COLO668 (cell line): ENCODE results near the gene BMERB1.
"Not testable (repeated sequence)": the region's sequence is repeated elsewhere in the genome, so short reads cannot be mapped to it uniquely, and the experiment has no call there.

Source experiments
- DNase-seq: peaks from one replicate; lab custom pipeline; 2025; ENCODE audit not compliant: unreplicated experiment; lab: John Stamatoyannopoulos, UW

BMERB1 gene

DNA sequence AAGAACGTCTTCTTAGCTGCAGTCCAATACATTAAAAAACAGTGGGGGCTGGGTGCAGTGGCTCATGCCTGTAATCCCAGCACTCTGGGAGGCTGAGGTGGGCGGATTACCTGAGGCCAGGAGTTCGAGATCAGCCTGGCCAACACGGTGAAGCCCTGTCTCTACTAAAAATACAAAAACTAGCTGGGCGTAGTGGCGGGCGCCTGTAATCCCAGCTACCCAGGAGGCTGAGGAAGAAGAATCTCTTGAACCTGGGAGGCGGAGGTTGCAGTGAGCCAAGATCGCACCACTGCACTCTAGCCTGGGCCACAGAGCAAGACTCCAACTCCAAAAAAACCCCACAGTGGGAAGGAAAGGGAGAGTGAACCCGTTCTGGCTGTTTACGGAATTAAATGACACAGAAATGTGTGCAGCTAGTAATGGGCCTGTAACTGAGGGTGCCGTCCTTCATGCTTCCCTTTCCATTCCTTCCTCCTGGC, 172.9 kb downstream of the BMERB1 start:
- not testable (repeated sequence) for DNase-seq

DNA sequence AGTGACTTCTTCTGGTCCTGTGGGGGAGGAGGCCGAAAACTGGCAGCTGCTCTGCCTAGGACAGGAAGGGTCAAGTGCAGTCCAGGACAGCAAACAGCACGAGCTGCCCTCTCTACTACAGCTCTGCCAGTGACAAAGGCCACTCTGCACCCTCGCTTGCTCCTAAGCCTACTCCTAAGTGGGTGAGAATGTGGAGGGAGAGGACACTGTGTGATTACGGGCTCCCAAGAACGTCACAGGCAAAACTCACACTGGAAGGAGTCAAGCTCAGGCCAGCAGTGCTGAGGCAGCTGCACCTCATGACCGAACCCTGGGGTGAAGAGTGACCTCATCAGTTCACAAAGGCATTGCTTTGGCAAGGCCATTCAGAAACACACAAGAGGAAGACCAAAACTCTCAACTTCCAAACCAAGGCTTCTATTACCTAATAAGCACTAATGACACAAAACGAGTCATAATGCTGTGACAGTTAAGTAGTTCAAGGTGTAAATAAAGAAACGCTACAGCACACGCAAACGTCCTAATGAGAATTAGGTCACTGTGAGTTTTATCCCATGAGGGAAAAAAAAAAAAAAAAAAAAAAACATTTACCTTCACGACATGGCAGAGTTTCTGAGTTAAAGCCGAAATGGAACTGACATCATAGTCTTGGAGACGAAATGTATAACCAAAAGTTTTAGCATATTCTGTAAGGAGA, 173.5 kb downstream of the BMERB1 start:
- DNase-seq: no peak

DNA sequence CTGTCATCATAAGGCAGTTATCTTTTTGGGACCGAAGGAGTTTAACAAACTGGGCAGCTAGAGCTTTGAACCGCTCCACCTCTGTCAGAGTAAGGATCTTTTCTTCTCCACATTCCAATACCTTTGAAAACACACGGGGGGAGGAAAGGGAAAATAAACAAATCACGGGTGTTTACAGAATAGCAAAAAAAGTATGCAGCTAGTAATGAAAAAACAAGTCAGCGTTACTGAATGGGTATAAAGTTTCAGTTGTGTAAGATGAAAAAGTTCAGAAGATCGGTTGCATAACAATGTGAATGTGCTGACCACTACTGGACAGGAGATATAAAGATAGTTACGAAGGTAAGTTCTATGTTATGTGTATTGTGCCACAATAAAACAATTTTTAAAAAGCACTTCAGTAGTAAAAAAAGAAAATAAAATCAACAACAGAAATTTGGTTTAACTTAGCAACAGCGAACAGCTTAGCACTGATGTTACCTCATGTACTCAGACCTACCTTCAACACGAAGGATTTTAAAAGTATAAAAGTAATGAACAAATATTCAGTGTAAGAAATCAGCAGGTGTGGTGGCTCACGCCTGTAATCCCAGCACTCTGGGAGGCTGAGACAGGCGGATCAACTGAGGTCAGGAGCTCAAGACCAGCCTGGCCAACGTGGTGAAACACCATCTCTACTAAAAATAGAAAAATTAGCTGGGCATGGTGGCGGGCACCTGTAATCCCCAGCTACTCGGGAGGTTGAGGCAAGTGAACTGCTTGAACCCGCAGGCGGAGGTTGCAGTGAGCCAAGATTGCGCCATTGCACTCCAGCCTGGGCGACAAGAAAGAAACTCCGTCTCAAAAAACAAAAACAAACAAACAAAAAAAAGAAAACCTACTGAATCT, 174.3 kb downstream of the BMERB1 start:
- no peak for DNase-seq

DNA sequence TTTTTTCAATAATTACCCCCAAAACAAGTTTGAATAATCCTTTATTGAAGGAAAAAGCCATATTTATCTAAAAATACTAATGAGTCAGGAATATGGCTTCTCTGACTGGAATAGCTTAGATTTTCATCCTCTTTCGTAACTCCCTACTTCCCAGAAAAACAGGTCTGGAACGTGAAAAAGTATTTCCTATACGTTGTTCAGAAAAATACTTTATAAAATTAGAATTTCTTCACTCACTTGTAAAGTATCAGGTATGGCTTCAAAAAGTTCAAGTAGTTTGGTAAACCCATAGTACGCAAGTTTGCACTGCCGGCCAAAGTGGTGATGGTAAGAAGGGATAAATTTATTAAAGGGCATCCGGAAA, 174.9 kb downstream of the BMERB1 start:
- no peak for DNase-seq

DNA sequence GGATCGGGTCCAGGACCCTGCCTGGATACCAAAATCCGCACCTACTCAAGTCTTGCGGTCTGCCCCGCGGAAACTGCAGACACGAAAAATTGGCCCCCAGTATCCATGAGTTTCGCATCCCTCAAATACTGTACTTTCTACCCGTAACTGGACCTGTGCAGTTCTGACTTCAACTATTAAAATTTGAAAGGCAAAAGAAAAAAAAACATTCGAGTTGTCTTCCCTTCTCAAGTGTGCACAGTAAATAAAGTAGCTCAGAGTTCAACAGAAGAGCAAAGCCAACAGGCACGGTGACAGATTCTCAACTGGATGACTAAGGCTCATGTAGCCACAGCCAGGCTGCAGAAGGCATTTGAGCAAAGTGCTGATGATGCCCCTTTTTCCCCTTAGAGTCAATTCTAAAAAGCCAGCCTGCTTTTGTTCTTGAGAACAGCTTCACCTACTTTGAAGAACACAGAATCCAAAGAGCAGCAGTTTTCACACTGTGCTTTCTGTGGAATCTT, 176.0 kb downstream of the BMERB1 start:
- DNase-seq: no peak

DNA sequence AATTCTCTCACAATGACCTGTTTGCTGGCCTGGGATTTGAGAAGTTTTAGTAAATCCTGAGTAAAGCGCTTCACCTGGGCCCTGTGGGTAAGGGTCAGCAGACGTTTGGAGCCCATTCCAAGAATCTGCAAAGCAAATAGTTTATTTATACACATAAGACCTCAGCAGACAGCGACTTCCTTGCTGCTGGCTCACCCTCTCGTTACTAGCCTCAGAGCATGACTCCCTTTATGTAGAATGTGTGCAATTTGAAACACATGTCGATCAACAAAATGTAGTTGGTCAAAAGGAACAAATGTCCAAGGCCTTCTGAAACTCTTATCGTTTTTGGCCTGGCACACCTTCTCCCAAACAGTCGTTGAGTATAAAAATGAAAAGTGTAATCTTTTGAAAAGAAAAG, 177.2 kb downstream of the BMERB1 start:
- no peak for DNase-seq

DNA sequence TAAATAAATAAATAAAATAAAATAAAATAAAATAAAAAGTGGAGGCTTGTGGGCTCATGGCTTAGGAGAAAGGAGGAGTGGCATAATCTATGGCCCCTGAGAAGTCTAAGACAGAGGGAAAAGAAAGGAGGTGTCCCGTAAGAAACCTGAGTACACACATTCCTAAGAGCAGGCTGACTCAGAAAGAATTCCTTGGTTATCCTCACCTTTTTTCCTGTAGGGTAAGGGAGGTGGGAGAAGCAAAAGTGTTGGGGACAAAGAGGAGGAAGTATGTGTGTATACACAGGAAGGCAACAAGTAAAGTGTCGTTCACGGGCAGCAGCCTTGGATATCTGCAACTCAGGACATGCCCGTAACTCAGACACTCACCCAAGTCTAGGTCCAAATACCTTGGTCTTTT, 179.3 kb downstream of the BMERB1 start:
- no peak for DNase-seq

DNA sequence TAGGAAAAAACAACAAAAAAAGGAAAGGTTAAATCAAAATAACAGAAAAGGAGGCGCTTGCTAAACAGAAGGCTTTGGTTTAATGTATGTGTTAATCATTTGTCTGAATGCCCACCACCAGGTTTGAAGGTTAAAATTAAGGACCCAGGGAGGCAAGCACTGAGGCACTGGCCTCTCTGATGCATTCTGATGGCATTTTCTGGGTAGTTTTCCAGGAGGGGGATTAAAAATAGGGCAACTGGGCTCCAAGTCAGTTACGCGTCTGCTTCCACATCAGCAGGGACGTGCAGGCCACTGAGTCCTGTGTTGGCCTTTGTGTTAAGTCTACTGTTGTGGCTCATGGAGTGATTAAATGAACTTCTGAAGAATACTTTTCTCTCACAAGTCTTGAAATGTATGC, 181.6 kb downstream of the BMERB1 start:
- no peak for DNase-seq

DNA sequence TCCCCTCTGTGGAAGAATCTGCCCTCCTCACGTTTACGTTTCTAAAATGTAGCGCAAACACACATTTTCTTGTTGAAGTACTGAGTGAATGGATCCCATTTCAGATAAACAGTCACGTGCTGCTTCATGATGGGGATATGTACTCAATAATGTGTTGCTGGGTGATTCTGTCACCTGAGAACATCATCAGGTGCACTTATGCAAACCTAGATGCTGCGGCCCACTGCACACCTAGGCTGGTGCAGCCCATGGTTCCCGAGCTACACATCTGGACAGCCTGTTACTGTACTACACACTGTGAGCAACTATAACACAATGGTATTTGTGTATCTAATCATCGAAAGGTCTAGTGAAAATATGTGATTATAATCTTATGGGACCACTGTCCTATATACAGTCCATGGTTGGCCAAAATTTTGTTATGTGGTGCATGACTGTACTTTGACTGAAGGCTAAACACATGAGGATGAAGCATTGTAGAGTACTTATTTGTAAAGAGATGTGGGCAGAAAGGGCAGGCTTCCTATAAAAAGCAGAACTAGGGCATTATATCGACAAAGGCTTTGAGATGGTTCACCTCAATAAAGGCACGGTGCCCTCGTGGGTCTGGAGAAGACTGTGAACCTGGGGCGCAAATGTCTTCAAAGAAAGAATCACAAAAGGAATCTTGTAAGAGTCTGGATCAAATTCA, 182.2 kb downstream of the BMERB1 start:
- DNase-seq: peak; percentile 21

DNA sequence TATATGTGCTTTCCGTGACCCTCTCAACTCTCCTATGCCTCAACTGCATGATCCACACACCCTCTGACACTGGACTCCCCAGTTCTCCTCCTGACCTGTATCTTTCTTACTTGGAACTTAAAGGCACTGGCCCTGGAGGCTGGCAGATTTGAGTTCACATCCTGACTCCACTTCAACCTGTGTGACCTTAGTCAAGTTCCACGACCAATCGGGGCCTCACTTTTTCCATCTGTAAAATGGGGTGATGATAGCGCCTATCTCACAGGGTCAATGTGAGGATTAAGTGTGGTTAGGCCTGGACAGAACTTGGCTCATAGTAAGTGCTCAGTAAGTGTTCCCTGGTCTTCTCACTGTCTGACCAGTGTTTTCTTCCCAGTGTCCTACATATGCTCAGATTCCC, 183.5 kb downstream of the BMERB1 start:
- no peak for DNase-seq

DNA sequence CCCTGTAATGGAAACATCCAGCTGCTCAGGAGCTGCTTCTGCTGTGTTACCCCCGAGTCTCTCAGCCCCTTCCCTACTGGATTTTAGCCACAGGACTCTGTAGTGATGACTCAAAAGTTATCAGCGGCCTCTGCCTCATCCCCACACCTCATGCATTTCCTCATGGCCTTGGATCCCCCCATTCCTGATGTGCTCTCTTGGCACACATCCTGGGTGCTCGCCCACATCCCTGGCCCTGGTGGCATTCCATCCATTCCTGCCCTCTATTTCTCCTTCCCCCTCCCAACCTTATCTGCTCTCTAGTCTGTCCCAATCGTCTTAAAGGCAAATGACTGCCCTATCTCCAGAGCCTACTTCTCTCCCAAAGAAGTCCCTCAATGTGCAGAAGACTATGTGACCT, 184.0 kb downstream of the BMERB1 start:
- no peak for DNase-seq

DNA sequence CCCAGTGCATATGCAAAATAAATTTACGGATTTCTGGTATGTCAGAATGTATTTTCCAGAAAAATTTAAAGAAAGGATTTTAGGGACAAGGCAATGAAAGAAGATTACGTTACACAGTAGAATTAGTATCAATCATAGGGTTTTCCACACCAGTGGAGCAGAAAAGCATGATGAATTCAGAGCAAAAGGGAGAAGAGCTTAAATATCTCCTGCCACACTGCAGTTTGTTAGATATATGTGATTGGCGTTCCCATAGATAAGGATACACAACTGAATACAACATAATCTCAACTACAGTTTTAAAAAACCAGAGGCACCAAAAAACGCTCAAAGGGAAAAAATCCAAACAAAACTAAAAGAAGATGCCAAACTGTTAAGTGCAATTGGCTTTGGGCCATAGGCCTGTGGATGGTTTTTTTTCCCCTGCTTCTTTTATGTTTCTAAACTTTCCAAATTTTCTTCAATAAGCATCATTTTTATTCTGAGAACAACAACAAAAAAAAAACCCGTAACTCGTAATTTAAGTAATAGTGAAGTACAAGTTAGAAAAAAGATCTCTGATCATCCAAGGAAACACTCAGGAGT, 186.3 kb downstream of the BMERB1 start:
- no peak for DNase-seq

DNA sequence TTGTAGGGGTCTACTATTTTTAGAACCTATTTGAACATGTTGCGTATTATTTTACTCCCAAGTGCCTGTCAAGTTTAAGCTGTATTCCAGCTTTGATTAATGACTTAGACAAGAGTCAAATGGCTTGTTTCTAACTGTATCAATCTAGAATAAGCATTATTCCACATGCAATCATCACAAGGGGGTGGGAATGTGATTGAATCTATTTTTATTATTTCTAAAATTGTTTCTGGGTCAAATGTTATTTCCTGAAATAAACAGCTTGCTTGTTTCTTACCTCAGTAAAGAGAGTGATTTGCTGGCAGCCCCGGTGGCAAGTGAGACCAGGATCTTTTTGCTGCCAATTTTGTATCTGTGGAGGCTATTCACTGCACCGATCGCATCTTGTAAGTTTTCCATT, 187.1 kb downstream of the BMERB1 start:
- no peak for DNase-seq

DNA sequence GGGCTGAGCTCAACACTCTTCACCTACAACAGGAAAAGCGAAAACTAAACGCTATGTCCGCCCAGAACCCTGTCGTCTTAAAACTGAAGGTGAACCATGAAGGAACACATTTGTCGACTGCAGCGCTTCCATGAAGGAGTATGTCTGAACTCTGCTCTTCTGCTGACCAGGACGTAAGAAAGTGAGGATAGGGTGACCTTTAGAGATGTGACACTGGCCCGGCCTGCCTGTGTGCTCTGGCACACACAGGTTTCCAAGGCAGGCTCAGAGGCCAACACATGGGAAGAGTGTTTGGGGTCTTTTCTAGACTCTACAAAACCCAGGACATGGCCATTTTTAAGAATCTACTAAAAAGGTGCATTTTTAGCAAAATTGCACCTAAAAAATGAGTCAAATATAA, 187.5 kb downstream of the BMERB1 start:
- DNase-seq: no peak

DNA sequence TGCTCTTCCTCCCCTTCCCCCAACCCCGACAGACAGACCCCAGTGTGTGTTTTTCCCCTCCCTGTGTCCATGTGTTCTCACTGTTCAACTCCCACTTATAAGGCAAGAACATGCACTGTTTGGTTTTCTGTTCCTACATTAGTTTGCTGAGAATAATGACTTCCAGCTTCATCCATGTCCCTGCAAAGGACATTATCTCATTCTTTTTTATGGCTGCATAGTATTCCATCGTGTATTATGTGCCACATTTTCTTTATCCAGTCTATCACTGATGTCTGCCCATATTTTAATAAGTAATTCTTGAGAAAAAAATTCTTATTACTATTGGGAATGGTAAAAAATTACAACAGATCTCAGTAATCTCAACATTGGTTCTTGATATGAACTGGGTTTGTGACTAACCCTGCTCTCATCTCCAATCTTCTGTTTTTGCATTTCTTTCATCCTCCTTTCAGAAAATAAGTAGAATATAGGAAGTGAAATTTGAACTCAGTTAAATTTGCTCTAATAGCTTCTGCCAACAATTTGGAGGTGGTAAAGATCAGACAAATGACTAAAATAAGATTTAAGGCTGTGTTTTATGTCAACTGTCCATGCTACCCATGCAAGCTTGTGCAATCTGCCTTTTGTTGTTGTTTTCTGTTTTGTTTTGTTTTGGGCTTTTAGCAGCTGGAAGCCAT, 197.5 kb downstream of the BMERB1 start:
- DNase-seq: no peak

DNA sequence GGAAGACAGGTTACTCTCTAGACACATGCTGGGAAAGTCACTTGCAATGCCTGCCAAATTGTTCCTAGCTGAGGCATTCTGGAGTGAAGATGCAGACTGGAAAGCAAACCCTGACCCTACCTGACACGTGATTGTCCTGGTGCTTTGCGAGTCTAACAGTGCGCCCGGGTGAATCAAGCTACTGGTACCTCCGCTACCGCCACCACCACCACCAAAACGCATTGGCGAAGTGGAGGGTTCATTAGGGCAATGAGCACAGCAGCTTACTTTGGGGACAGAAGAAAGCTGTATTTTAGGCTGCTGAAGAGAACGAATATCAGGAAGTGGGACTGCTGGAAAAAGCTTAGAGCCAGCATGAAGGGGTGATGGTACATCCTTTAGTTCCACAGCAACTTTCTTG, 201.5 kb downstream of the BMERB1 start:
- no peak for DNase-seq

DNA sequence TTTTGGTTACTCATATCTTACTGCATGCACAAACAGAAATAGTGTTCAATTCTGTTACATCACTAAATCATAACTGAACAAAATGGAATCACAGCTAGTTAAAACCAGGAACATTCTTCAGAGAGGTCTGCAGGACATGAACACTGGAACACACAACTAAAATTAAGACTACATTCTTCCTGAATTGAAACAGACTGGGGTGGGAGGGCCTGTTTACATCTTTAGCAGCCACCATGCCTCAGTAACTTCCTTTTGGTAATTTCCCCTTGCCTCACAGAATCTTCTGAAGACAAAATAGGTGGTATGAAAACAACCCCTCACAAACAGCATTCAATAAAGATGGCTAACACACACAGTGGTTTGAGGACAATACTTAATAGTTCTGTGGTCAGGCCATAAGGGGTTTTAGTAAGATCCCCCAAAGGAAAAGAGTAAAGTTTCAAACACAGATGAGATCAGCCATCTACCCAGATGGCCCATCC, 202.0 kb downstream of the BMERB1 start:
- DNase-seq: no peak
